ENCODE measurements around the gene ANKRD30B.
"Not testable (repeated sequence)": the region's sequence is repeated elsewhere in the genome, so short reads cannot be mapped to it uniquely, and the experiment has no call there.

Gene ANKRD30B

DNA sequence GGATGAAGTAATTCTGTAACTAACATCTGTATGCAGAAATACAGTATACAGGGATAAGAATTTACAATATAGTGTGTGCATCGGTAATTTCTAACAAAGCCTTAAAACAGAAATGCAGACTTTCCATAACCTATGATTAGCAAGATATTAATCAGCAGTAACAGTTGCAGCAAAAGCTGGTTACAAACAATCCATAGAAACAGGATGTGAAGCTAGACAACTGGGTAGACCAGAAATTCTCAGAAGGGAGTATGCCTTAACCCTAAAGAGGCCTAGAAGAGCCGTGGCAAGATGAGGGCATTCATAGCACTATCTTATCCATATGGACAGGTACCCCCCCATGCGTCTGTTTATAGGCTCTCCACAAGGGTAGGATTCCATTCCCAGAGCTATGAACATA, 48.9 kb downstream of the ANKRD30B start:
- H3K36me3 Mint-ChIP-seq, ATAC-seq, H3K4me3 Mint-ChIP-seq, H3K27ac Mint-ChIP-seq, H3K27me3 Mint-ChIP-seq, H3K9me3 Mint-ChIP-seq, H3K4me1 Mint-ChIP-seq: not testable (repeated sequence)

DNA sequence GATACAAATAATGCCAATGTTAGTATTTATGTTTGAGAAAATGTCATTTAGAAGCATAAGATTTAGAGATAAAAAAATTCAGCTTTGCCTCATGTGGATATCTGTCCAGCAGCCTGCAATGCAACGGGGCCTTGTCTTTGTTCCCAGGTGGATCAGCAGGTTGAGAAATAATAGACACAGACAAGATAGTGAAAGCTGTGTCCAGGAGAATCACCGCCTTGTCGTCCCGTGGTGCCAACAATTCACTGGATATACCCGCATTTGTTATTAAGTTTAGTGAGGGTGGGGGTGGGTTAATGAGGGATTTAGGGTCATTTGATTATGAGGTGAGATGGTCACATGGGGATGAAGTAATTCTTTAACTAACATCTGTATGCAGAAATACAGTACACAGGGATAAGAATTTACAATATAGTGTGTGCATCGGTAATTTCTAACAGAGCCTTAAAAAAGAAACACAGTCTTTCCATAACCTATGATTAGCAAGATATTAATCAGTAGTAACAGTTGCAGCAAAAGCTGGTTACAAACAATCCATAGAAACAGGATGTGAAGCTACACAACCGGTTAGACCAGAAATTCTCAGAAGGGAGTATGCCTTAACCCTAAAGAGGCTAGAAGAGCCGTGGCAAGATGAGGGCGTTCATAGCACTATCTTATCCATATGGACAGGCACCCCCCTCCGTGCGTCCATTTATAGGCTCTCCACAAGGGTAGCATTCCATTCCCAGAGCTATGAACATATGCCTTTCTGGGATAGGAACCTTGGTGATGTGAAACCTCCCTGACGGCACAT, 50.2 kb downstream of the ANKRD30B start:
- not testable (repeated sequence) for H3K4me1 Mint-ChIP-seq, H3K4me3 Mint-ChIP-seq, H3K27ac Mint-ChIP-seq, H3K9me3 Mint-ChIP-seq, H3K36me3 Mint-ChIP-seq, ATAC-seq, H3K27me3 Mint-ChIP-seq

- not testable (repeated sequence) for ATAC-seq, H3K27me3 Mint-ChIP-seq, H3K27ac Mint-ChIP-seq, H3K36me3 Mint-ChIP-seq, H3K4me3 Mint-ChIP-seq, H3K4me1 Mint-ChIP-seq, H3K9me3 Mint-ChIP-seq
Measured at GRCh38 chr18:14811081-14811480, 63.1 kb downstream of the ANKRD30B start.

DNA sequence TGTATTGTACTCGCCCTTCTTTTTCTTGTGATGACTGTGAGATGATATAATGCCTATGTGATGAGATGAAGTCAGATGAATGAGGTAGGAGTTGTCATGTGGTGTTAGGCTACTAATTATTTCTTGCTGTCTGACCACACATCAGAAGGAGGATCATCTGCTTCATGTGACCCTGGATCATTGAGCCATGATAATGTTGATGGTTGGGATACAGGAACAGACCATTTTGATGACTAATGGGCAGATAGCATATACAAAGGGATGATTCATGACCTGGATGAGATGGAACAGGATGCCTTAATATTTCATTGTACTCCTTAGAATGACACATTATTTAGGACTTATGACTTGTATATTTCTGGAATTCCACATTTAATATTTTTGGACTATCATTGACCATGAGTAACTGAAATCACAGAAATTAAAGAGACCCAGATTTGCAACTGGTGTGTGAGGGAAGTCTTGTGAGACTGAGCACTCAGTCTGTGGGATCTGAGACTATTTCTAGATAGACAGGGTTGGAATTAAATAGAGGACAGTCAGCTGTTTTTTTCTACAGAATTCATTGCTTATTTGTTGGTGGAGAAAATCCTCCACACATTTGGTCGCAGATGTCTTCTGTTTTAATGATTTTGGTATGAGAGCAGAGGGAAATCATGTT, 79.1 kb downstream of the ANKRD30B start:
- not testable (repeated sequence) for ATAC-seq, H3K27ac Mint-ChIP-seq, H3K4me1 Mint-ChIP-seq, H3K9me3 Mint-ChIP-seq, H3K36me3 Mint-ChIP-seq, H3K27me3 Mint-ChIP-seq, H3K4me3 Mint-ChIP-seq

DNA sequence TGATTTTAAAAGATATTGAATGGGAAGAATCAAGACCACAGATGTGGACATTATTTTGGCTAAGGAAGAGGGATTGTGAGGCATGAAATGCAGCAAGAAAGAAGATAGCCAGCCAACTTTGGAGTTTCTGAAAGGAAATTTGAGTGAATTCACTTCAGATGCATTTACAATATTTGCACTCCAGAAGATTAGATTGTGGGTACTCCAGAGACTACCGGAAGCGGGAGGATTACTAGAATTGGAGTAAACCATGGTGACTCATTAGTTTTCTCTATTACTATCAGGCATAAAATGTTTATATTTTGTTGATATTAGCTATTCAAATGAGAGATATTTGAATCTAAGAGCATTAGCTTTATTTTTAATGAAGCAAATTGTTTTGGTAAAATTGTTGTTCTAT, 93.6 kb downstream of the ANKRD30B start:
- not testable (repeated sequence) for ATAC-seq, H3K4me3 Mint-ChIP-seq, H3K9me3 Mint-ChIP-seq, H3K27me3 Mint-ChIP-seq, H3K27ac Mint-ChIP-seq, H3K36me3 Mint-ChIP-seq, H3K4me1 Mint-ChIP-seq

DNA sequence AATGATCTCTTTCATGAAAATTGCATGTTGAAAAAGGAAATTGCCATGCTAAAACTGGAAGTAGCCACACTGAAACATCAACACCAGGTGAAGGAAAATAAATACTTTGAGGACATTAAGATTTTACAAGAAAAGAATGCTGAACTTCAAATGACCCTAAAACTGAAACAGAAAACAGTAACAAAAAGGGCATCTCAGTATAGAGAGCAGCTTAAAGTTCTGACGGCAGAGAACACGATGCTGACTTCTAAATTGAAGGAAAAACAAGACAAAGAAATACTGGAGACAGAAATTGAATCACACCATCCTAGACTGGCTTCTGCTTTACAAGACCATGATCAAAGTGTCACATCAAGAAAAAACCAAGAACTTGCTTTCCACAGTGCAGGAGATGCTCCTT, 103.6 kb downstream of the ANKRD30B start:
- not testable (repeated sequence) for H3K27ac Mint-ChIP-seq, ATAC-seq, H3K4me1 Mint-ChIP-seq, H3K4me3 Mint-ChIP-seq, H3K27me3 Mint-ChIP-seq, H3K36me3 Mint-ChIP-seq, H3K9me3 Mint-ChIP-seq

GRCh38 chr18:14855634-14856033, 107.7 kb downstream of the ANKRD30B start:
- H3K27me3 Mint-ChIP-seq, H3K9me3 Mint-ChIP-seq, H3K4me3 Mint-ChIP-seq, H3K4me1 Mint-ChIP-seq, H3K27ac Mint-ChIP-seq, H3K36me3 Mint-ChIP-seq, ATAC-seq: not testable (repeated sequence)

- not testable (repeated sequence) for H3K4me1 Mint-ChIP-seq, H3K27ac Mint-ChIP-seq, H3K36me3 Mint-ChIP-seq, H3K27me3 Mint-ChIP-seq, ATAC-seq, H3K4me3 Mint-ChIP-seq, H3K9me3 Mint-ChIP-seq
Measured at GRCh38 chr18:14856256-14856655, 108.3 kb downstream of the ANKRD30B start.

DNA sequence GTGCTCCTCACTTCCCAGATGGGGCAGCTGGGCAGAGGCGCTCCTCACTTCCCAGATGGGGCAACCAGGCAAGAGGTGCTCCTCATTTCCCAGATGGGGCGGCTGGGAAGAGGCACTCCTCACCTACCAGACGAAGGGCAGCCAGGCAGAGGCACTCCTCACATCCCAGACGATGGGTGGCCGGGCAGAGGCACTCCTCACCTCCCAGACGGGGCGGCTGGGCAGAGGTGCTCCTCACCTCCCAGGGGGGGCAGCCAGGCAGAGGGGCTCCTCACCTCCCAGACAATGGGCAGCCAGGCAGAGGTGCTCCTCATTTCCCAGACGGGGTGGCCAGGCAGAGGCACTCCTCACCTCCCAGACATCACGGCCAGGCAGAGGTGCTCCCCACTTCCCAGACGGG, 110.5 kb downstream of the ANKRD30B start:
- ATAC-seq, H3K4me3 Mint-ChIP-seq, H3K27ac Mint-ChIP-seq, H3K9me3 Mint-ChIP-seq, H3K4me1 Mint-ChIP-seq, H3K27me3 Mint-ChIP-seq, H3K36me3 Mint-ChIP-seq: not testable (repeated sequence)

- ATAC-seq, H3K27me3 Mint-ChIP-seq, H3K36me3 Mint-ChIP-seq, H3K4me3 Mint-ChIP-seq, H3K27ac Mint-ChIP-seq, H3K9me3 Mint-ChIP-seq, H3K4me1 Mint-ChIP-seq: not testable (repeated sequence)
Measured at GRCh38 chr18:14859995-14860394, 112.0 kb downstream of the ANKRD30B start.

DNA sequence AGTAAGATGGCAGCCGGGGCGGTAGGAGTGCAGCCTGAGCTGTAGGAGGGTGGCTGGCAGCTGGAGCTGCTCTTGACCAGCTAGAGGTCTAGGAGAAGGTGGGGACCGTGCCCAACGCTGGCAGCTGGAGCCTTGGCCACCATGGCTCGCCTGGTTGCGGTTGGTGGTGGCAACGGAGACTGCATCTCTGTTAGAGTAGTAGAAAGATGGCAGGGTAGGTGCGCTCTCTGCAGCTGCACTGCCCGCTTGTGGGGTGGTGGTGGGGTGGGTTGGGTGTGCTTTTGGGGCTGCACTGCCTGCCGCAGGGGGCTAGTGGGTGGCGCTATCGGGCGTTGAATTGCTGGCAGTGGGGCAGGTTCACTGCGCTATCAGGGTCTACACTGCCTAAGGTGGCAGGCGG, 118.5 kb downstream of the ANKRD30B start:
- H3K36me3 Mint-ChIP-seq, H3K4me3 Mint-ChIP-seq, H3K4me1 Mint-ChIP-seq, ATAC-seq, H3K27me3 Mint-ChIP-seq, H3K27ac Mint-ChIP-seq: not testable (repeated sequence)
- peaks cover 16% of the 10 kb centered on the region for H3K9me3 Mint-ChIP-seq

DNA sequence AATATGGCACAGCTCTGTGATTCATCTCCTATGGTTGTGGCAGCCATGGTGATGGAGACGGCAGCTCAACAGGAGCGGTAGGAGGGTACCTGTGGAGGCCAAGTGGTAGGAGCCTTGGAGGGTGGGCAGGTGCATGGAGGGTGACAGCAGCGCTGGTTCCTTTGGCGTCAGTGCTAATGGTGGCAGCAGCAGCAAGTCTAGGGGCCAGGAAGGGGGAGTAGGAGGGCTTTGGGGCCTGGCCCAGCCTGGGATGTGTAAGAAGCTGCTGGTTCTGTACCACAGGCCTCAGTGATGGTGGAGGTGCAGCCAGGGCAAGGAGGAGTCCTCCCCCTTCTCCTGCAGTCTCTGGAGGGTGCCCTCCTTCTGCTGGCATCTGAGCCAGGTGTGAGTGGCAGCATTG, 120.0 kb downstream of the ANKRD30B start:
- H3K4me3 Mint-ChIP-seq, H3K27ac Mint-ChIP-seq, H3K27me3 Mint-ChIP-seq, ATAC-seq, H3K36me3 Mint-ChIP-seq, H3K4me1 Mint-ChIP-seq: not testable (repeated sequence)
- peaks cover 16% of the 10 kb centered on the region for H3K9me3 Mint-ChIP-seq

- not testable (repeated sequence) for H3K27me3 Mint-ChIP-seq
Measured at GRCh38 chr18:14868825-14869224, 120.9 kb downstream of the ANKRD30B start.

DNA sequence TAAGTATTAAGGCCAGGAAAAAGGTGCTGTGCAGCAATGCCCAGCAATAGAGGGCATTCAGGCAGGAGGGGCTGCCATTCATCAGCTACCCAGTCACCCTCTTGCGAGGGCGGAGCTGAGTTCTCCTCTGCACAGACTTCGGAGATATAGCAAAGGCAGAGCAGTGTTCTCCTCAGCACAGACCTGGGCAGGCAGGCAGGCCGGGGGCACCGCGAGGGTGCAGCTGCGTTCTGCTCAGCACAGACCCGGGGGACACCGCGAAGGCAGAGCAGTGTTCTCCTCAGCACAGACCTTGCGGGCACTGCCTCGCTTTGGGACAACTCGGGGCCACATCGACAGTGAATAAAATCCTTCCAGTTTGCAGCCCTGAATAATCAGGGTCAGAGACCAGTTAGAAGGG, 130.9 kb downstream of the ANKRD30B start:
- not testable (repeated sequence) for ATAC-seq, H3K9me3 Mint-ChIP-seq, H3K4me1 Mint-ChIP-seq, H3K4me3 Mint-ChIP-seq, H3K36me3 Mint-ChIP-seq, H3K27ac Mint-ChIP-seq, H3K27me3 Mint-ChIP-seq

More at GRCh38 chr18:14868825-14869224, 120.9 kb downstream of the ANKRD30B start:
- H3K27ac Mint-ChIP-seq, ATAC-seq, H3K36me3 Mint-ChIP-seq, H3K4me3 Mint-ChIP-seq, H3K4me1 Mint-ChIP-seq: not testable (repeated sequence)
- H3K9me3 Mint-ChIP-seq = peaks cover 16% of the 10 kb centered on the region

DNA sequence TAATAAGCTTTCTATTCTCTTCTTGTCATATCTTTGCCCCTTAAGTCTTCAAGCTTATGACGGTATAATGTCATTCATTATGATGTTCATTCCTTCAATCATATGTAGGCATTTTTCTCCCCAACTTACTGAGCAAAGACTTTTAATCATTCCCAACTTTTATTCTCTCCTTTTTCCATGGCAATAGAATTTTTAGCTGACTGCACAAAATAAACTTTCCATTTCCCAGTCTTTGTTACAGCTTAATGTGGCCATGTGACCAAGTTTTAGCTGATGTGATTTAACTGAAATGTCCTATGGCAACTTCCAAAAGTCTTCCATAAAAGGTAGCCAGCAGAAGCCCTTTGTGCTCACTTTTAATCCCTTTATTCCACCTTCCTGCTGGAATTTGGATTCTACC, 152.5 kb downstream of the ANKRD30B start:
- H3K27me3 Mint-ChIP-seq = no peaks in the 10 kb centered on the region
- no peak overlapping the region for H3K4me3 Mint-ChIP-seq
- no peak overlapping the region for H3K27ac Mint-ChIP-seq
- no peaks in the 10 kb centered on the region for H3K36me3 Mint-ChIP-seq
- H3K9me3 Mint-ChIP-seq = peaks cover 8% of the 10 kb centered on the region
- no peak for ATAC-seq
- H3K4me1 Mint-ChIP-seq = no peaks in the 10 kb centered on the region
